Ovary (tissue), 9 donors: ENCODE measurements around the gene NSF. TPM values are rescaled to one million over a fixed set of nuclear protein-coding genes. Genes with fewer than 3 reads are reported as not detected.
"Not testable (repeated sequence)": the region's sequence is repeated elsewhere in the genome, so short reads cannot be mapped to it uniquely, and the experiment has no call there.

Source experiments
- DNase-seq, 5 donors: peaks; one replicate each; pipeline ENCODE4 v3.0.0-alpha.2; 2019 to 2020
- H3K27ac ChIP-seq, 2 donors: fragments of 200-600 bp; one replicate each; pipeline versions ENCODE4 v1.5.1 to v1.8.0; 2019 to 2022
- H3K27me3 ChIP-seq: fragments of 200-600 bp; one replicate; pipeline ENCODE4 v1.8.0; 2022
- H3K36me3 ChIP-seq: fragments of 200-600 bp; sonication (generic); one replicate; pipeline ENCODE4 v1.5.1; 2019
- H3K4me1 ChIP-seq: one replicate; pipeline ENCODE4 v1.8.1; 2013; ENCODE audit warnings: mild to moderate bottlenecking, moderate library complexity; ENCODE audit not compliant: insufficient read depth
- H3K4me3 ChIP-seq: fragments of 200-600 bp; sonication (generic); one replicate; pipeline ENCODE4 v1.5.1; 2017
- H3K9me3 ChIP-seq, 2 donors: fragments of 200-600 bp in 1 of 2; sonication (generic) in 1 of 2; one replicate each; pipeline versions ENCODE4 v1.5.1 to v1.8.1; 2013 to 2019; ENCODE audit warnings: mild to moderate bottlenecking in 1 of 2, moderate library complexity in 1 of 2
- WGBS, 3 donors: extraction: QIAGEN DNeasy Blood & Tissue Kit in 1 of 3; methylation state at CpG; one replicate each; pipeline versions ENCODE4 v1.1.5 to v1.1.7; 2013 to 2017; 5-methylcytosine and 5-hydroxymethylcytosine counted together
- intact Hi-C, 4 donors: fragments of 100-400 bp; cut with DNase I; formaldehyde crosslinking; loops; one replicate each; pipeline versions ENCODE4 v1.11.0 to v1.15.1; 2022 to 2023
- polyA plus RNA-seq, 2 donors: library from polyadenylated mRNA; stranded (reverse); fragments of 200-250 nt in 1 of 2; fragments of 350-450 nt in 1 of 2; fragmentation: Illumina TruSeq in 1 of 2; extraction: RNeasy Lipid Tissue Mini Kit (QIAGEN cat#74804) in 1 of 2; gene quantifications; one replicate each; pipeline ENCODE4 v1.2.3, GENCODE V29; 2013 to 2014
- total RNA-seq, 7 donors: library from RNA; depleted of rRNA in 2 of 7; stranded (reverse); fragments of >200 nt in 2 of 7; fragmentation: NEBNext Ultra II Directional in 3 of 7; extraction: Animal tissue kit (Norgen Biotek cat#: 25700) in 3 of 7; gene quantifications; one replicate each; pipeline versions ENCODE4 v1.1.0 to v1.2.4, GENCODE V29; 2016 to 2023
- donor health status: DM: no; HTN: no; CAD: no; lungs with moderate emphysema.
- donor health status: DM: no; HTN: no; CAD: no.
- donor health status: Bipolar disorder and iron deficiency.
- donor health status: DM: yes; HTN: yes; CAD: no.
- donor health status: DM: no; HTN: no; CAD: no.
- donor health status: DM: yes; HTN: yes; CAD: no.

Gene NSF
- total and polyA plus RNA-seq, 9 donors = 6.6 to 33.3 (median 19.6) TPM

DNA sequence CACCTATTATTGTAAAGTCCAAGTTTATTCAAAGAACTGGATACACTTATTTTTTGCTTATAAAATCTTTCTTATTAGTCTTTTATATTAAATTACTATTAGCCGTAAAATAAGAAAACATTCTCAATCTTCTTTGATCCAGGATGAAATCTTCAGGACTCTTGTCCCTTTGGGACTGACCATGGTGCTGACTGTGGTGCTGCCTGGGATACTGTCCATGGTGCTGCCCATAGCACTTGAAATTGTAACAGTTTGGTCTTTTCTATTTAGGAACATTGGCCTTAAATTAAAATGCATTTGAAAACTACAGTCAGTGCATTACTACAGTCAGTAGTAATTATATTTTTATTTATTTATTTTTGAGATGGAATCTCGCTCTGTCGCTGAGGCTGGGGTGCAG, 41.7 kb downstream of the NSF start:
- intact Hi-C loops, H3K27me3 ChIP-seq, H3K9me3 ChIP-seq, DNase-seq, H3K36me3 ChIP-seq, H3K4me3 ChIP-seq, H3K4me1 ChIP-seq, H3K27ac ChIP-seq: not testable (repeated sequence)
- WGBS, 3 donors = no CpG with 5 or more reads among the region's 3 CpGs

DNA sequence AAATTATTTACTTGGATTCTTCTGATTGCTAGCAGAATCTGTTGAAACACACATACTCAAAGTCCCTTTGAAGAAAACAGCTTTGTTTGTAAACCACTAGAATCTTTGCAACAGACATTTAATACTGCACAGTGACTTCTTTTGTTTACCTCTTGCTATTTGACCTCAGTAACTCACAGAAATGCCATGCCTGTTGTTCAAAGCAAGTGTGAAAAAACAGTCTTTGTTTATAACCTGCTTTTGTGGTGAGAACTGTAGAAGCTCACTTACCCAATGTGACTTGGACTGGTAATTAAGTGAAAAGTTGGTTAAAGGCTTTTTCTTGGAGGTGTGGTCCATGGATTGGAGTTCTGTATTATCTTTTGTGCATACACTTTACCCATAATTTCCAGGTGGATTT, 44.4 kb downstream of the NSF start:
- H3K9me3 ChIP-seq, intact Hi-C loops, H3K36me3 ChIP-seq, H3K27me3 ChIP-seq, H3K27ac ChIP-seq, H3K4me1 ChIP-seq, DNase-seq, H3K4me3 ChIP-seq: not testable (repeated sequence)

DNA sequence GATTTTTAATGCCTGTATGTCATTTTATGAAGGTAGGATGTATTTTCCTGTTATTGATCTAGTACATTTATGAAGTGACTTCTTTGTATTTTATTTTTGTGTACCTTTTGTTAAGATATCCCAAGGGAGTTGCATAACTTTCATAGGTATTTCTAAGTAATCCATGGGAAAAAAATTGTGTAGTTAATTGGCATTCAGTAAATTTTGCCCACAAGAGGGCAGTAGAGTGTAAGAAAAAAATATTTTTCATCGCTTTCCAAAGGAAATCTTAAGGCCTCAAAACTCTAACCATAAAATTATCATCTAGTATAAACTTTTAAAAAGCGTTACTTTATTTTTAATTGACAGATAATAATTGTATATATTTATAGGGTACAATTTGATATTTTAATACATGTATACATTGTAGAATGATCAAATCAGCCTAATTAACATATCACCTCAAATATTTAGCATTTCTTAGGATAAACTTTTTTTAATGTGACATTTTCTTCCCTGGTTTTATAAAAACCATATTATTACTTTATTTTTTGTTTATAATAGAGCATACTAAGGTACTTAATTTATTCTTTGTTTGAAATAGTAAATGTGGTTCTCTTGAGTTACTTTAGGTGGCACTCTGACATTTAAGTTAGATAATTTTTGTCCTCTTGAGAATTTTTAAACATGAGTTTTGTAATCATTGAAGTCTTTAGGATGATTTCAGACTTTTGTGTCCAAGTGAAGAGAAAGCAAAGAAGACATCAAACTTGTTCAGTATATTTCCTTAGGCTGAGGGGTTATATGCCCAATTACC, 51.6 kb downstream of the NSF start:
- H3K36me3 ChIP-seq, H3K4me1 ChIP-seq, intact Hi-C loops, H3K4me3 ChIP-seq, DNase-seq, H3K27me3 ChIP-seq, H3K27ac ChIP-seq, H3K9me3 ChIP-seq: not testable (repeated sequence)
- 0 to 17% methylated on average over 1 of the region's 2 CpGs; no CpG with 5 or more reads in 1 of the 3 donors for WGBS, 3 donors

GRCh38 chr17:46647251-46647650, 56.8 kb downstream of the NSF start:
- intact Hi-C loops, H3K4me1 ChIP-seq, H3K27ac ChIP-seq, DNase-seq, H3K36me3 ChIP-seq, H3K4me3 ChIP-seq, H3K9me3 ChIP-seq, H3K27me3 ChIP-seq: not testable (repeated sequence)
- no CpG with 5 or more reads among the region's 2 CpGs for WGBS, 3 donors

- not testable (repeated sequence) for H3K4me1 ChIP-seq, H3K27me3 ChIP-seq
These were observed 57.3 kb downstream of the NSF start for GRCh38 chr17:46647688-46648278.

GRCh38 chr17:46649246-46649645, 58.8 kb downstream of the NSF start:
- H3K27me3 ChIP-seq, H3K4me1 ChIP-seq: not testable (repeated sequence)

More at GRCh38 chr17:46647688-46648278, 57.3 kb downstream of the NSF start:
- DNase-seq, H3K27ac ChIP-seq, intact Hi-C loops, H3K4me3 ChIP-seq, H3K36me3 ChIP-seq, H3K9me3 ChIP-seq: not testable (repeated sequence)
- no CpG with 5 or more reads among the region's 2 CpGs for WGBS, 3 donors

DNA sequence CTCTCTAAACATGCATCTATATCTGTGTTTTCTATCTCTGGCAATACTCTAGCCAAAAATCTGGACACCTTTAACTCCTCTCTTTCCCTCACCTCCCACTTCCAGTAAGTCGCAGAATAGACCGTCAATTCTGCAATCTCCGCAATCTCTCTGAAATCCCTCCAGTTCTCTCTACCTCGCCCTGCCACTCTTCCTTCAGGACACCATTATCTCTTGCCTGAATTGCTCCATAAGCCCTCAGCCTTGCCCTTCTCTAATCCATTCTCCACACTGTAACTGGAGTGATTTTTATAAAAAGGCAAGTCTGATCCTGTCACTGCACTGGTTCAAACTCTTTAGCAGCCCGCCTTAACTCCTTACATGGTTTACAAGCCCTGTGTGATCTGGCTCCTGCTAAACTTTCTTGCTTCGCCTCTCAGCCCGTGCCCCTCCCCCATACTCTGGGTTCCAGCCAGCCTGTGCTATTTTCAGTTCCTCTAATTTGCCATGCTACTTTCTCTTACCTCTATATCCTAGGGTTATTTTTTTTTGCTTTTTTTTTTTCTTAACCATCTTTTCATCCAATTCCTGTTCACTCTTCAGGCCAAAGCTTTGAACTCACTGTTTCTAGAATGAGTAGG, 61.7 kb downstream of the NSF start:
- H3K27me3 ChIP-seq, DNase-seq, H3K27ac ChIP-seq, H3K36me3 ChIP-seq, H3K4me3 ChIP-seq, H3K4me1 ChIP-seq, H3K9me3 ChIP-seq, intact Hi-C loops: not testable (repeated sequence)
- WGBS, 3 donors = no CpG with 5 or more reads among the region's 7 CpGs

More at GRCh38 chr17:46649246-46649645, 58.8 kb downstream of the NSF start:
- DNase-seq, H3K36me3 ChIP-seq, intact Hi-C loops, H3K9me3 ChIP-seq, H3K27ac ChIP-seq, H3K4me3 ChIP-seq: not testable (repeated sequence)
- 94 to 96% (median 95%) methylated on average over 7 of the region's 7 CpGs for WGBS, 3 donors

- H3K9me3 ChIP-seq, H3K4me1 ChIP-seq, H3K27ac ChIP-seq, DNase-seq, intact Hi-C loops, H3K36me3 ChIP-seq, H3K27me3 ChIP-seq, H3K4me3 ChIP-seq: not testable (repeated sequence)
- WGBS, 3 donors = no CpG with 5 or more reads among the region's 5 CpGs
These were observed 67.8 kb downstream of the NSF start for GRCh38 chr17:46658235-46658634.

- WGBS, 3 donors = 57% methylated on average over 2 of the region's 4 CpGs; no CpG with 5 or more reads in 2 of the 3 donors
- H3K36me3 ChIP-seq, intact Hi-C loops: not testable (repeated sequence)
These were observed 69.2 kb downstream of the NSF start for GRCh38 chr17:46659702-46660101.

GRCh38 chr17:46663123-46663522, 72.7 kb downstream of the NSF start:
- H3K9me3 ChIP-seq, H3K27me3 ChIP-seq, DNase-seq, intact Hi-C loops, H3K36me3 ChIP-seq, H3K27ac ChIP-seq, H3K4me3 ChIP-seq, H3K4me1 ChIP-seq: not testable (repeated sequence)
- WGBS, 3 donors = no CpG with 5 or more reads among the region's 1 CpG

More at GRCh38 chr17:46659702-46660101, 69.2 kb downstream of the NSF start:
- DNase-seq, H3K27ac ChIP-seq, H3K27me3 ChIP-seq, H3K9me3 ChIP-seq, H3K4me3 ChIP-seq, H3K4me1 ChIP-seq: not testable (repeated sequence)

- H3K27me3 ChIP-seq, H3K4me3 ChIP-seq, H3K9me3 ChIP-seq, DNase-seq, H3K4me1 ChIP-seq, intact Hi-C loops, H3K27ac ChIP-seq, H3K36me3 ChIP-seq: not testable (repeated sequence)
- WGBS, 3 donors = no CpG with 5 or more reads among the region's 2 CpGs
These were observed 73.1 kb downstream of the NSF start for GRCh38 chr17:46663552-46663951.

GRCh38 chr17:46665969-46666368, 75.5 kb downstream of the NSF start:
- H3K4me1 ChIP-seq, H3K27ac ChIP-seq, H3K9me3 ChIP-seq, H3K27me3 ChIP-seq, H3K4me3 ChIP-seq, intact Hi-C loops, H3K36me3 ChIP-seq, DNase-seq: not testable (repeated sequence)
- 80 to 96% (median 86%) methylated on average over 4 of the region's 5 CpGs for WGBS, 3 donors
